Karpas-422 (cell line): ENCODE data around the gene C10orf143. TPM values are rescaled to one million over a fixed set of nuclear protein-coding genes. Genes with fewer than 3 reads are reported as not detected.

ENCODE experiments used
- DNase-seq: peaks from one replicate; pipeline ENCODE4 v3.0.0-alpha.2; 2015
- H2AFZ ChIP-seq: fragments of 200-600 bp; sonication (generic); 2 replicates; pipeline ENCODE4 v1.6.1; 2014; ENCODE audit warnings: antibody characterized with exemption, low read length, mixed read lengths
- H3K27ac ChIP-seq: fragments of 200-600 bp; sonication (generic); 2 replicates; pipeline ENCODE4 v1.5.1; 2014; ENCODE audit warnings: mild to moderate bottlenecking, low read length, moderate library complexity
- H3K27me3 ChIP-seq: fragments of 200-600 bp; sonication (generic); 2 replicates; pipeline ENCODE4 v1.6.1; 2014; ENCODE audit warnings: low read length, mixed read lengths
- H3K36me3 ChIP-seq: fragments of 200-600 bp; sonication (generic); 2 replicates; pipeline ENCODE4 v1.6.1; 2014; ENCODE audit warnings: low read length, mixed read lengths; ENCODE audit not compliant: insufficient read depth
- H3K4me1 ChIP-seq: fragments of 200-600 bp; sonication (generic); 2 replicates; pipeline ENCODE4 v1.6.1; 2014; ENCODE audit warnings: mild to moderate bottlenecking, low read length, mixed read lengths
- H3K4me2 ChIP-seq: fragments of 200-600 bp; sonication (generic); 2 replicates; pipeline ENCODE4 v1.6.1; 2014; ENCODE audit warnings: low read length, low read depth, mild to moderate bottlenecking; ENCODE audit not compliant: poor library complexity, severe bottlenecking
- H3K4me3 ChIP-seq: fragments of 200-600 bp; sonication (generic); 2 replicates; pipeline ENCODE4 v1.5.1; 2014; ENCODE audit warnings: mild to moderate bottlenecking, antibody characterized with exemption, low read length, mixed read lengths
- H3K79me2 ChIP-seq: fragments of 200-600 bp; sonication (generic); 2 replicates; pipeline ENCODE4 v1.6.1; 2014; ENCODE audit warnings: mild to moderate bottlenecking, low read length, mixed read lengths
- H3K9ac ChIP-seq: fragments of 200-600 bp; sonication (generic); 2 replicates; pipeline ENCODE4 v1.6.0; 2014; ENCODE audit warnings: low read length
- H3K9me2 ChIP-seq: fragments of 200-600 bp; sonication (generic), shearing (Covaris generic); replicated peaks from 2 replicates; pipeline ENCODE4 v1.6.0; 2014; ENCODE audit warnings: mild to moderate bottlenecking, low read length, moderate library complexity; ENCODE audit not compliant: insufficient read depth
- H3K9me3 ChIP-seq: fragments of 300-700, 200-600 bp; sonication (generic); 2 replicates; pipeline ENCODE4 v1.6.1; 2014; ENCODE audit warnings: low read length, mixed read lengths
- H4K20me1 ChIP-seq: fragments of 200-600 bp; sonication (generic); 2 replicates; pipeline ENCODE4 v1.6.1; 2014; ENCODE audit warnings: mild to moderate bottlenecking, antibody characterized with exemption, low read length, low read depth; ENCODE audit not compliant: insufficient read depth
- total RNA-seq: library from RNA; depleted of rRNA; stranded (reverse); fragments of >200 nt; shearing (Covaris generic); gene quantifications from 2 replicates; pipeline ENCODE4 v1.2.3, GENCODE V29; 2014; ENCODE audit warnings: low replicate concordance; rRNA removed

Gene C10orf143
- total RNA-seq: 0.75 and 3.9 TPM in 2 replicates

GRCh38 chr10:130110246-130111112, at the start of gene C10orf143:
C10orf143 (minus strand) TSS chr10:130110830; CDS start chr10:130110772, 58 bp downstream.
- peak within 1 kb of the TSS; percentile 84 for H3K4me2 ChIP-seq
- peak within 1 kb of the TSS; percentile 94; the same call in 1 of the 2 replicates for H2AFZ ChIP-seq
- peak within 1 kb of the TSS; percentile 75 for H3K27ac ChIP-seq
- no peaks in the 10 kb centered on the region for H4K20me1 ChIP-seq
- peak within 1 kb of the TSS; percentile 99 for H3K4me3 ChIP-seq
- H3K9ac ChIP-seq: peak within 1 kb of the TSS; percentile 98
- DNase-seq: peak; percentile 99
- no peaks in the 10 kb centered on the region for H3K9me2 ChIP-seq
- peaks cover 31% of the 10 kb centered on the region for H3K79me2 ChIP-seq
- H3K9me3 ChIP-seq: no peaks in the 10 kb centered on the region
- no peaks in the 10 kb centered on the region for H3K36me3 ChIP-seq
- H3K4me1 ChIP-seq: peaks cover 21% of the 10 kb centered on the region
- no peaks in the 10 kb centered on the region for H3K27me3 ChIP-seq

GRCh38 chr10:130159192-130159794, 48.7 kb upstream of the C10orf143 start:
- Histone ChIP-seq H3K36me3 (peaks cover 25% of the 10 kb centered on the region; the same call in 1 of the 2 replicates), H3K4me3 (no peak overlapping the region), H3K27me3 (no peaks in the 10 kb centered on the region), H3K9ac (no peak overlapping the region), H3K79me2 (peaks cover 88% of the 10 kb centered on the region), H4K20me1 (peaks cover 6% of the 10 kb centered on the region; the same call in 1 of the 2 replicates), H3K9me3 (no peaks in the 10 kb centered on the region), H2AFZ (no peak overlapping the region), H3K4me1 (peaks cover 35% of the 10 kb centered on the region), H3K27ac (peak overlapping the region; percentile 19), H3K4me2 (no peak overlapping the region), H3K9me2 (no peaks in the 10 kb centered on the region)
- DNase-seq: no peak

GRCh38 chr10:130146042-130146441, 35.4 kb upstream of the C10orf143 start:
- H3K4me3 ChIP-seq: peak overlapping the region; percentile 1; the same call in 1 of the 2 replicates
- no peaks in the 10 kb centered on the region for H4K20me1 ChIP-seq
- peaks cover 46% of the 10 kb centered on the region for H3K4me1 ChIP-seq
- H3K79me2 ChIP-seq: peaks cover 98% of the 10 kb centered on the region
- peak overlapping the region; percentile 70 for H3K27ac ChIP-seq
- H2AFZ ChIP-seq: no peak overlapping the region
- H3K9me2 ChIP-seq: no peaks in the 10 kb centered on the region
- no peaks in the 10 kb centered on the region for H3K9me3 ChIP-seq
- peak; percentile 54 for DNase-seq
- H3K4me2 ChIP-seq: peak overlapping the region; percentile 32
- H3K36me3 ChIP-seq: peaks cover 42% of the 10 kb centered on the region; the same call in 1 of the 2 replicates
- H3K27me3 ChIP-seq: no peaks in the 10 kb centered on the region
- H3K9ac ChIP-seq: peak overlapping the region; percentile 6; the same call in 1 of the 2 replicates

- Histone ChIP-seq H4K20me1 (peaks cover 3% of the 10 kb centered on the region; the same call in 1 of the 2 replicates), H3K9ac (peak overlapping the region; percentile 71)
- peak; percentile 85 for DNase-seq
Observed at GRCh38 chr10:130141878-130142277, 31.2 kb upstream of the C10orf143 start.

GRCh38 chr10:130141460-130141859, 30.8 kb upstream of the C10orf143 start:
- peaks cover 3% of the 10 kb centered on the region; the same call in 1 of the 2 replicates for H4K20me1 ChIP-seq
- H3K27ac ChIP-seq: peak overlapping the region; percentile 94
- peak overlapping the region; percentile 57 for H3K4me3 ChIP-seq
- no peak overlapping the region for H2AFZ ChIP-seq
- H3K79me2 ChIP-seq: peaks cover 98% of the 10 kb centered on the region
- H3K27me3 ChIP-seq: no peaks in the 10 kb centered on the region
- H3K4me2 ChIP-seq: peak overlapping the region; percentile 99
- peak overlapping the region; percentile 71 for H3K9ac ChIP-seq
- H3K4me1 ChIP-seq: peaks cover 81% of the 10 kb centered on the region
- peaks cover 29% of the 10 kb centered on the region; the same call in 1 of the 2 replicates for H3K36me3 ChIP-seq
- DNase-seq: peak; percentile 68
- H3K9me2 ChIP-seq: no peaks in the 10 kb centered on the region
- no peaks in the 10 kb centered on the region for H3K9me3 ChIP-seq

More at GRCh38 chr10:130141878-130142277, 31.2 kb upstream of the C10orf143 start:
- Histone ChIP-seq H2AFZ (no peak overlapping the region), H3K9me3 (no peaks in the 10 kb centered on the region), H3K27ac (peak overlapping the region; percentile 94), H3K9me2 (no peaks in the 10 kb centered on the region), H3K4me1 (peaks cover 85% of the 10 kb centered on the region), H3K4me3 (peak overlapping the region; percentile 57), H3K27me3 (no peaks in the 10 kb centered on the region), H3K4me2 (peak overlapping the region; percentile 99), H3K36me3 (peaks cover 34% of the 10 kb centered on the region; the same call in 1 of the 2 replicates), H3K79me2 (peaks cover 98% of the 10 kb centered on the region)

GRCh38 chr10:130141038-130141437, 30.4 kb upstream of the C10orf143 start:
- H3K9ac ChIP-seq: peak overlapping the region; percentile 71
- DNase-seq: no peak
- H4K20me1 ChIP-seq: peaks cover 3% of the 10 kb centered on the region; the same call in 1 of the 2 replicates
- peak overlapping the region; percentile 57 for H3K4me3 ChIP-seq
- H2AFZ ChIP-seq: no peak overlapping the region
- peaks cover 97% of the 10 kb centered on the region for H3K79me2 ChIP-seq
- H3K36me3 ChIP-seq: peaks cover 27% of the 10 kb centered on the region; the same call in 1 of the 2 replicates
- peaks cover 77% of the 10 kb centered on the region for H3K4me1 ChIP-seq
- H3K9me2 ChIP-seq: no peaks in the 10 kb centered on the region
- H3K4me2 ChIP-seq: peak overlapping the region; percentile 99
- H3K27me3 ChIP-seq: no peaks in the 10 kb centered on the region
- peak overlapping the region; percentile 94 for H3K27ac ChIP-seq
- no peaks in the 10 kb centered on the region for H3K9me3 ChIP-seq

GRCh38 chr10:130140425-130140824, 29.8 kb upstream of the C10orf143 start:
- H3K36me3 ChIP-seq: peaks cover 27% of the 10 kb centered on the region; the same call in 1 of the 2 replicates
- peaks cover 76% of the 10 kb centered on the region for H3K4me1 ChIP-seq
- H3K27me3 ChIP-seq: no peaks in the 10 kb centered on the region

More at GRCh38 chr10:130140425-130140824, 29.8 kb upstream of the C10orf143 start:
- H3K79me2 ChIP-seq: peaks cover 92% of the 10 kb centered on the region
- H3K4me3 ChIP-seq: peak overlapping the region; percentile 33
- no peaks in the 10 kb centered on the region for H3K9me2 ChIP-seq
- H3K4me2 ChIP-seq: peak overlapping the region; percentile 99
- H3K27ac ChIP-seq: peak overlapping the region; percentile 94
- H3K9ac ChIP-seq: peak overlapping the region; percentile 27
- H2AFZ ChIP-seq: no peak overlapping the region
- DNase-seq: no peak
- H3K9me3 ChIP-seq: no peaks in the 10 kb centered on the region
- peaks cover 3% of the 10 kb centered on the region; the same call in 1 of the 2 replicates for H4K20me1 ChIP-seq
